ENCODE results near the gene HNRNPUL1. TPM values are rescaled to one million over a fixed set of nuclear protein-coding genes. Genes with fewer than 3 reads are reported as not detected.

HNRNPUL1 gene
- total RNA-seq, 1 donor from 2014 or later: 256 TPM

DNA sequence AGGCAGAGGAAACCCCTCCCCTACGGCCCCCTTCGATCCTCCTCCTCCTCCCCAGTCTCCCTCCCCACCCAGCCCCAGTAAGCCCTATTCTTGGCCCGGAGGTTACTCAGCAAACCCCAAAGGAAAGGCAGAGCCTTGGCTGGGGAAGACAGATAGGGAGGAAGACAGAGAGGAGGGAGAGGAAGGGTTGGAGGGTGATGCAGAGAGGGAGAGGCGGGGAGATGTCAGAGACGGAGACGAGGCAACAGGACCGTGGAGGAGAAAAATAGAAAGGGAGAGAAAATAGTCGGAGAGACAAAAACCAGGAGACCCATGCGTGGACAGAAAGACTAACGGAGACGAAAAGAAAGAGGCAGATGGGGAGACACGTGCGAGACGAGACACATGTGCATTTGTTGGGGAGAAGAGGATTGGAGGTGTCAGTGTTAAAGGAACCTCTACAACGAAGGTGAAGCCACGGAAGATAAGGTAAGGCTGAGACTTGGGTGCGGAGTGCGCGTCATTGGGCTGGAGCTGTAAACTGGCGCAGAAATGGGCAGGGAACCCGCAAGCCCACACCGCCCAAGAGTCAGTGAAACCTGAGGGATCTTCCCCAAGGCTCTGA lies 86.7 kb downstream of the HNRNPUL1 start:
- Mint-ChIP-seq H3K4me1 (ENCODE audit: low read depth) (peaks cover 14% of the 10 kb centered on the region), H3K27me3 (peaks cover 49% of the 10 kb centered on the region), H3K9me3 (ENCODE audit: low read depth) (no peaks in the 10 kb centered on the region), H3K4me3 (ENCODE audit: low read depth) (peak overlapping the region; percentile 52), H3K36me3 (ENCODE audit: insufficient read depth) (no peaks in the 10 kb centered on the region), H3K27ac (no peak overlapping the region)
- TF ChIP-seq, protein P1, sequence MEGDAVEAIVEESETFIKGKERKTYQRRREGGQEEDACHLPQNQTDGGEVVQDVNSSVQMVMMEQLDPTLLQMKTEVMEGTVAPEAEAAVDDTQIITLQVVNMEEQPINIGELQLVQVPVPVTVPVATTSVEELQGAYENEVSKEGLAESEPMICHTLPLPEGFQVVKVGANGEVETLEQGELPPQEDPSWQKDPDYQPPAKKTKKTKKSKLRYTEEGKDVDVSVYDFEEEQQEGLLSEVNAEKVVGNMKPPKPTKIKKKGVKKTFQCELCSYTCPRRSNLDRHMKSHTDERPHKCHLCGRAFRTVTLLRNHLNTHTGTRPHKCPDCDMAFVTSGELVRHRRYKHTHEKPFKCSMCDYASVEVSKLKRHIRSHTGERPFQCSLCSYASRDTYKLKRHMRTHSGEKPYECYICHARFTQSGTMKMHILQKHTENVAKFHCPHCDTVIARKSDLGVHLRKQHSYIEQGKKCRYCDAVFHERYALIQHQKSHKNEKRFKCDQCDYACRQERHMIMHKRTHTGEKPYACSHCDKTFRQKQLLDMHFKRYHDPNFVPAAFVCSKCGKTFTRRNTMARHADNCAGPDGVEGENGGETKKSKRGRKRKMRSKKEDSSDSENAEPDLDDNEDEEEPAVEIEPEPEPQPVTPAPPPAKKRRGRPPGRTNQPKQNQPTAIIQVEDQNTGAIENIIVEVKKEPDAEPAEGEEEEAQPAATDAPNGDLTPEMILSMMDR (IDR thresholded peaks at IDR 0.05; ENCODE audit: unreplicated experiment): no peak
- DNase-seq (ENCODE audit: low spot score, unreplicated experiment): no peak

DNA sequence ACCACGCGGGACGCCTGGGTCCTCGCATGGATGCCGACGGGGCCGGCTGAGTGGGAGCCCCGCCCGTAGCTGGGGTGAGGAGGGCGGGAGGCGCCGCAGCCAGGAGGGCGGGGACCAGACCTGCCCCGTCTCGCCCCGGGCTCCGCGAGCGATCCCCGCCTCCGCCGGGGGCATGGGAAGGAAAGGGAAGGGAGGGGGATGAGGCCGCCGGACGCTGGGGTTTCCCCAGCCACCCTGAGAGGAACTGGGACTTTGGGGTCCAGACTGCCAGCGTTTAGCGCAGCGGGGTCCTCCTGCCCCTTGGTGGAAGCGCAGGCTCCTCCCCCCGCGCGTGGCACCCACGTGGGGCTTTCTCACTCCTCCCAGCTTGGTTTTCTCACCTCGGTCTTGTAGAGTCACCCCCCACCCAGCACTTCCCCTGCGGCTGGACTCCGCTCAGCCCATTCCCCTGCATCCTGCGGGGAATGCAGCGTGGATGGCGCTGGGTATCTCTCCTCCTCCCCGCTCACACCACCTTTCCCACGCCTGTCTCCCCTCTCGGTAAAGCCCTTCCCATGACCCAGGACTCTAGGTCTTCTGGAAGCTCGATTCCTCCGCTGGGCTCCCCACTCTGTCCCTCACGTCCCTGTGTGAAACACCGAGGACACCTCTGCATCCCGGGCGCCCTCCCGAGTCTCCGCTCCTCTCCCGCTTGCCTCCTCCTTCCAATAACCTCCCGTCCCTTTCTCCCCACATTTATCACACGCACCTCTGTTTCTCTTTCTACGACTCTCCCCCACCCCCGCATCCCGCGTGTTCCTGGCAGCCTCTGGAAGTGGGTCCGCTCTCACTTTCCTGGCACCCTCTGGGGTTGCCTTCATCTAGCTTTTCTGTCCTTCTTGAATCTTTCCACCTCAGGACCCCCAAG lies 87.4 kb downstream of the HNRNPUL1 start:
- H3K36me3 Mint-ChIP-seq (ENCODE audit: insufficient read depth): no peaks in the 10 kb centered on the region
- peaks cover 52% of the 10 kb centered on the region for H3K27me3 Mint-ChIP-seq
- no peak overlapping the region for H3K27ac Mint-ChIP-seq
- TF ChIP-seq, protein P1 (IDR thresholded peaks at IDR 0.05; ENCODE audit: unreplicated experiment): no peak
- H3K4me3 Mint-ChIP-seq (ENCODE audit: low read depth): peak overlapping the region; percentile 80
- H3K9me3 Mint-ChIP-seq (ENCODE audit: low read depth): no peaks in the 10 kb centered on the region
- DNase-seq (ENCODE audit: low spot score, unreplicated experiment): no peak
- H3K4me1 Mint-ChIP-seq (ENCODE audit: low read depth): peaks cover 14% of the 10 kb centered on the region

DNA sequence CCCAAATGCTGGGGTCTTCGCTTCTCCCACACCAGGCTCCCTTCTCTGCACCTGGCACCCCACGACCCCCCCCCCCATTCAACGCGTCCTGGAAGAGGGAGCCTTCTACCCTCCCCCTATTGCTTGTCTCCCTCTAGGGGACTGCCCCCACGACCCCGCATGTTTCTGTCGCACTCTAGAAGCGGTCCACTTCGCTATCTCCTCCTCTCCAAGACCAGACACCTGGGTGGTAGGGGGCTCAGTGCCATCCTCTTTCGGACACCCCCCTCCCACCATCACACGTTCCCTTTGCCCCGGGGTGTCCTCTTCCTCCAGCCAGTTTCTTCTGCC lies 88.1 kb downstream of the HNRNPUL1 start:
- DNase-seq (ENCODE audit: low spot score, unreplicated experiment): no peak
- Mint-ChIP-seq H3K36me3 (ENCODE audit: insufficient read depth) (no peaks in the 10 kb centered on the region), H3K4me3 (ENCODE audit: low read depth) (peak overlapping the region; percentile 80), H3K9me3 (ENCODE audit: low read depth) (no peaks in the 10 kb centered on the region), H3K4me1 (ENCODE audit: low read depth) (peaks cover 14% of the 10 kb centered on the region), H3K27me3 (peaks cover 52% of the 10 kb centered on the region), H3K27ac (peak overlapping the region; percentile 76)
- TF ChIP-seq, protein P1 (IDR thresholded peaks at IDR 0.05; ENCODE audit: unreplicated experiment): no peak

DNA sequence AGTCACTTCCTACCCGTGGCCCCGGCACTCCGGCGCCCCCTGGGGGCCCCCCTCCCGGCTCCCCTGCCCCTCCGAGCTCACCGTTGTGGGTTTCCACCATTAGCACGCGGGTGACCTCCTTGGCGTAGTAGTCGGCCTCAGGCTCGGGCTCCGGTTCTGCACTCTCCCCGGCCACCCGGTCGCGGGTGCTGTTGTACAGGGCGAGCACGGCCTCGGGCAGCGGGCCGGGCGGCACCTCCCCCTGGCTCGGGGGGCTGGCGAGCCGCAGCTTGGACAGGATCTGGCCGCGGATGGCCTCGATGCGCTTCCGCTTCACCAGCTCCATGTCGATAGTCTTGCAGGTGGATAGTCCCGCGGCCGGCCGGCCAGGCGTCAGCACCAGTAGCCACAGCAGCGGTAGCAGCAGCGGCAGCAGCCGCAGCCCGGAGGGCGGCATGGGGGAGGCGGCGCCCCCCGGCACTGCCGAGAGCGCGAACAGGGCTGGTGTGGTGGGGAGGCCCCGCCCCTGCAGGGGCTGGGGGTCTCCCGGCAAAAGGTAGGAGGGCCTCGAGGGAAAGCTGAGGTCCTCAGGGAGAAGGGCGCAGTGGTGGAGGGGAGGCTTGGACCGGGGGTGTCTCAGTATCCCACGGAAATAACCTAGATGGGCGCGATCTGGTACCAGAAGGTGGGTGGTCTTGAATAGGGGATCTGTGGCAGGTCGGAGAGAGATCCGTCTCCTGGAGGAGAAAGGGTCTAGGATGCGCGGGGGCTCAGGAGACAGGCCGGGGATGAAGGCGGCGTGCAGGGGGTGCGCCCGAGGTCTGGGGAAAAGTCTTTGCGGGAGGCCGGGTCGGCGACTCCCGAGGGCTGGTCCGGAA lies 88.7 kb downstream of the HNRNPUL1 start:
- TF ChIP-seq, protein P1 (IDR thresholded peaks at IDR 0.05; ENCODE audit: unreplicated experiment): peak; percentile 52
- Mint-ChIP-seq H3K27me3 (peaks cover 52% of the 10 kb centered on the region), H3K4me1 (ENCODE audit: low read depth) (peaks cover 14% of the 10 kb centered on the region), H3K4me3 (ENCODE audit: low read depth) (peak overlapping the region; percentile 80), H3K9me3 (ENCODE audit: low read depth) (no peaks in the 10 kb centered on the region), H3K27ac (peak overlapping the region; percentile 76), H3K36me3 (ENCODE audit: insufficient read depth) (no peaks in the 10 kb centered on the region)
- DNase-seq (ENCODE audit: low spot score, unreplicated experiment): peak; percentile 41

Data from progenitor cell of endocrine pancreas (in vitro differentiated cells).